DOHH2 (cell line): ENCODE measurements around the gene IGFL1.

Source experiments
- CTCF ChIP-seq: fragments of 200-600 bp; sonication (generic); IDR thresholded peaks from one replicate; pipeline ENCODE4 v1.5.1; 2014; ENCODE audit warnings: antibody characterized with exemption, mild to moderate bottlenecking, low read depth, low read length; ENCODE audit not compliant: poor library complexity, severe bottlenecking
- EZH2phosphoT487 ChIP-seq: fragments of 200-600 bp; sonication (generic); IDR thresholded peaks from 2 replicates; pipeline ENCODE4 v1.6.1; 2017; ENCODE audit warnings: borderline replicate concordance, mild to moderate bottlenecking, antibody characterized with exemption, low read length, moderate library complexity, mixed read lengths

GRCh38 chr19:46213156-46213555 is 16.4 kb upstream of the IGFL1 start:
- no peak for TF ChIP-seq CTCF
- TF ChIP-seq EZH2phosphoT487: no peak
